Thoracic aorta (tissue), 2 donors: ENCODE measurements around the gene MN1. TPM values are rescaled to one million over a fixed set of nuclear protein-coding genes. Genes with fewer than 3 reads are reported as not detected.

Source experiments
- ATAC-seq: fragments of 150-250 bp; one replicate; pipeline ENCODE4 v1.8.0; 2017; ENCODE audit warnings: low read depth; ENCODE audit not compliant: insufficient number of reproducible peaks, low FRiP score
- DNase-seq: peaks from one replicate; pipeline ENCODE4 v3.0.0-alpha.2; 2020; ENCODE audit warnings: low spot score
- H3K27ac ChIP-seq, 2 donors: fragments of 200-600 bp; sonication (generic); 1 replicate in 1 of 2; 2 replicates in 1 of 2; pipeline ENCODE4 v1.5.1; 2016; ENCODE audit warnings: mild to moderate bottlenecking in 2 of 2, moderate library complexity in 2 of 2
- H3K27me3 ChIP-seq: fragments of 200-600 bp; sonication (generic); replicated peaks from 2 replicates; pipeline ENCODE4 v1.6.0; 2016; ENCODE audit warnings: mild to moderate bottlenecking; ENCODE audit not compliant: insufficient read depth
- H3K36me3 ChIP-seq: fragments of 200-600 bp; sonication (generic); one replicate; pipeline ENCODE4 v1.5.1; 2016
- H3K4me1 ChIP-seq, 2 donors: fragments of 200-600 bp; sonication (generic); 1 replicate in 1 of 2; 2 replicates in 1 of 2; pipeline versions ENCODE4 v1.5.1 to v1.6.0; 2016; ENCODE audit warnings: low read depth in 2 of 2, mild to moderate bottlenecking in 1 of 2; ENCODE audit not compliant: control insufficient read depth in 1 of 2
- H3K4me3 ChIP-seq: fragments of 200-600 bp; sonication (generic); 2 replicates; pipeline ENCODE4 v1.5.1; 2016; ENCODE audit warnings: mild to moderate bottlenecking
- H3K9me3 ChIP-seq: fragments of 200-600 bp; sonication (generic); 2 replicates; pipeline ENCODE4 v1.5.1; 2016
- total RNA-seq, 2 donors: library from RNA; depleted of rRNA; stranded (reverse); fragments of >200 nt; gene quantifications; one replicate each; pipeline versions ENCODE4 v1.1.0 to v1.2.3, GENCODE V29; 2016
- TF ChIP-seq, protein P1 (sequence below): fragments of 200-600 bp; sonication (generic); IDR thresholded peaks from one replicate; pipeline ENCODE4 v1.5.1; 2019; ENCODE audit warnings: antibody characterized with exemption

Gene MN1
- total RNA-seq, 2 donors from 2014 or later: 30.1 to 39.8 TPM

DNA sequence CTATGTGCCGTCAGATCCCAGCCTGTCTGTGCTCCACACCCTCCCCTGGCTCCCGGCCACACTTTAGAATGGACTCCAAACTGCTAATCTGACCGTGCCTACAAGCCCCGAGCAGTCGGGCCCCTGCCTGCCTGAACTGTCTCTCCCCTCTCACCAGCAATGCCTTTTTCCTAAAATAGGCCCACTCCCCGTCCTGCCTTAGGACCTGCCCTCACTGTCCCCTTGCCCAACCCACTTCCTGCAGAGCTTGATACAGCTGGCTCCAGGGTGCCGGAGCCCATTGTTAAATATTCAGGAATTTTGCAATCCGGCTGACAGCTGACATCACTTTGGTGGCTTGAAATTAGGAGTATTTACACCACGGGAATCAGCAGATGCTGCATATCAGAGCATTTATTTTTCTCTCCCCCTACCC is 21.4 kb downstream of the MN1 start:
- ATAC-seq (no peak), DNase-seq (no peak)
- peak overlapping the region; percentile 60 to 95 for H3K27ac ChIP-seq
- no peak overlapping the region for H3K4me3 ChIP-seq
- TF ChIP-seq, protein P1, sequence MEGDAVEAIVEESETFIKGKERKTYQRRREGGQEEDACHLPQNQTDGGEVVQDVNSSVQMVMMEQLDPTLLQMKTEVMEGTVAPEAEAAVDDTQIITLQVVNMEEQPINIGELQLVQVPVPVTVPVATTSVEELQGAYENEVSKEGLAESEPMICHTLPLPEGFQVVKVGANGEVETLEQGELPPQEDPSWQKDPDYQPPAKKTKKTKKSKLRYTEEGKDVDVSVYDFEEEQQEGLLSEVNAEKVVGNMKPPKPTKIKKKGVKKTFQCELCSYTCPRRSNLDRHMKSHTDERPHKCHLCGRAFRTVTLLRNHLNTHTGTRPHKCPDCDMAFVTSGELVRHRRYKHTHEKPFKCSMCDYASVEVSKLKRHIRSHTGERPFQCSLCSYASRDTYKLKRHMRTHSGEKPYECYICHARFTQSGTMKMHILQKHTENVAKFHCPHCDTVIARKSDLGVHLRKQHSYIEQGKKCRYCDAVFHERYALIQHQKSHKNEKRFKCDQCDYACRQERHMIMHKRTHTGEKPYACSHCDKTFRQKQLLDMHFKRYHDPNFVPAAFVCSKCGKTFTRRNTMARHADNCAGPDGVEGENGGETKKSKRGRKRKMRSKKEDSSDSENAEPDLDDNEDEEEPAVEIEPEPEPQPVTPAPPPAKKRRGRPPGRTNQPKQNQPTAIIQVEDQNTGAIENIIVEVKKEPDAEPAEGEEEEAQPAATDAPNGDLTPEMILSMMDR: no peak
- H3K4me1 ChIP-seq: peaks cover 66 to 100% of the 10 kb centered on the region in 2 donors
- H3K27me3 ChIP-seq: no peaks in the 10 kb centered on the region
- H3K36me3 ChIP-seq: no peaks in the 10 kb centered on the region
- H3K9me3 ChIP-seq: no peaks in the 10 kb centered on the region

DNA sequence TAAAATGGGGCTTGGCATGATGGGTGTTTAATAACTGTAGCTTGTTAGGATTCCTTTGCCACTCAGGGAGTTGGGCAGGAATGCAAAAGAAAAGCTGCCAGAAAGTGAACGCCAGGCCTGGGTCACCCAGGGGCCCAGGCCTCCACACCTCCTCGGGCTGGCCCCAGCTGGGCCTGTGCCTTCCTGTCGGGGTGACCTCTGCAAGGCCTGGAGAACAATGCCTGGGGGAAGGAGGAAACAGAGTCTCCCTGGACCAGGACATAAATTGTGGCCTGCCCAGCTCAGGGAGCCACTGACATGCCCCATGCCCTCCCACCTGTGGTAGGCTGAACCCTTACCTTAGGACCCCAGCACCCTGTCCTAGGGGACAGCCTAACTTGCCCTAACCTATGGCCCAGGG is 21.9 kb downstream of the MN1 start:
- Histone ChIP-seq H3K27ac (peak overlapping the region; percentile 75 to 95), H3K36me3 (no peaks in the 10 kb centered on the region), H3K4me1 (peaks cover 66 to 100% of the 10 kb centered on the region in 2 donors), H3K27me3 (no peaks in the 10 kb centered on the region), H3K4me3 (no peak overlapping the region), H3K9me3 (no peaks in the 10 kb centered on the region)
- ATAC-seq (no peak), DNase-seq (no peak)
- TF ChIP-seq, protein P1: no peak

DNA sequence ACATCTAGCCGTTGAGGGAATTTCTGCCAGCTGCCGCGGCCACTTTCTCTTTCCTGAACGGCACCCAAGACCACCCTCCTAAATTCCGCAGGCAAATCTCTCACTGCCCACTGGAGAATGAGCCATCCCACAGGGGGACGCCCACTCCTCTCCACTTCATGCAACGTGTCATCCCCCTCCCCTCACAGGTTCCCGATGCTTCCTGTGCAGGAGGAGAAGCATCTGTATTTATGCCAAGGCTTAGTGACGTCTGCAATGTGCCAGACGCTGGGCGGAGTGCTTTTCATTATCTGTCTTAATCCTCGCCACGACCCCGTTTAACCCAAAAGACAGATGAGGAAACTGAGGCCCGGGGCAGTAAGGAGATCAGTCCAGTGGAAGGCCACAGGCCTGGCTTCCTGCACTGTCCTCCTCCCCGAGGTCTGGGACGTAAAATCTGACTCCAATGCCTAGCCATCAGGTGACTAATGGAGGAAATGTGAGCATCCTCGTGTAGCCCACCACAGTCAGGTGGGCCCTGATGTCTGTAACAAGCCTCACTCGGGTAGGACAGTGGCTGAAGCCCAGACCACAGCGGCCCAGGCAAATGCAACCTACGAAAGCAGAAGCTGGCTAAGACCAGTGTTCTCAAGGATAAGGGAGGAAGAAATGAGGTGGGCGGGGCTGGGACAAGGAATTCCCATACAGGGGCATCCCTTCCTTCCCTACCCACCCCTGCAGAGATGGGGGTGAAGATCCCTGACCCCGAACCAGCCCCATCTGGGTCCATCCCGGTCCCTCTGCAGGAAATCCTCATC is 23.1 kb downstream of the MN1 start:
- ATAC-seq: no peak
- no peaks in the 10 kb centered on the region for H3K27me3 ChIP-seq
- H3K4me3 ChIP-seq: peak overlapping the region; percentile 49
- no peaks in the 10 kb centered on the region for H3K9me3 ChIP-seq
- H3K27ac ChIP-seq: peak overlapping the region; percentile 75 to 95
- H3K36me3 ChIP-seq: no peaks in the 10 kb centered on the region
- DNase-seq: no peak
- H3K4me1 ChIP-seq: peaks cover 59 to 94% of the 10 kb centered on the region in 2 donors
- TF ChIP-seq, protein P1: no peak

- Histone ChIP-seq H3K27me3 (no peaks in the 10 kb centered on the region), H3K36me3 (no peaks in the 10 kb centered on the region), H3K4me1 (peaks cover 46 to 94% of the 10 kb centered on the region in 2 donors), H3K9me3 (no peaks in the 10 kb centered on the region), H3K27ac (peak overlapping the region; percentile 80 to 95), H3K4me3 (peak overlapping the region; percentile 37)
- ATAC-seq (no peak), DNase-seq (no peak)
- TF ChIP-seq, protein P1: no peak
These were observed 24.4 kb downstream of the MN1 start for GRCh38 chr22:27777128-27777527.

GRCh38 chr22:27776650-27776958 is 25.0 kb downstream of the MN1 start:
- Histone ChIP-seq H3K4me1 (peaks cover 43 to 90% of the 10 kb centered on the region in 2 donors), H3K4me3 (peak overlapping the region; percentile 37), H3K27me3 (no peaks in the 10 kb centered on the region), H3K27ac (peak overlapping the region; percentile 80 to 95), H3K36me3 (no peaks in the 10 kb centered on the region), H3K9me3 (no peaks in the 10 kb centered on the region)
- no peak for ATAC-seq
- TF ChIP-seq, protein P1: no peak
- no peak for DNase-seq
